Activated CD4-positive, alpha-beta T cell treated with anti-CD3 and anti-CD28 coated beads for 1 hour (primary cell): ENCODE measurements around the gene NNAT.
A peak's percentile ranks its signal among the peaks of the same experiment; 100 is the strongest.
"Not testable (repeated sequence)": the region's sequence is repeated elsewhere in the genome, so short reads cannot be mapped to it uniquely, and the experiment has no call there.

Source experiments
- DNase-seq: peaks from one replicate; pipeline ENCODE4 v3.0.0-alpha.2; 2020

The NNAT gene

DNA sequence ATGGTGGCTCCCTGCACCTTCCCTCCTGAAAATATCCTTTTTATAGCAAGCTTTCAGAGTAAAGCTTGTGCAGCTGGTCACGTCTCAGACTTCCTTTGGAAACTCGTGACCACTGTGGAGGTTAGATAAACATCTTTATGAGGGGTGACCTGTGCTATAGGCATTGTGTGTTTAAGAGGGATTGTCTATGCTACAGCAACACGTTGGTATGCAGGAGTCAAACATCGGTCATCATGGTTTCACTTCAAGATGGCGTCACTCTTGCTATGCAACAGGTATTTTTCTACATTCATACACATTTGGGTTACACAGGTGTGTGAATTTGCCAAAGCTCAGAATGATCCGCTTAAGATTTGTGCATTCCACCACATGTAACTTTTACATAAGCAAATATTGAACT lies 21.2 kb downstream of the NNAT start:
- DNase-seq, result no peak

DNA sequence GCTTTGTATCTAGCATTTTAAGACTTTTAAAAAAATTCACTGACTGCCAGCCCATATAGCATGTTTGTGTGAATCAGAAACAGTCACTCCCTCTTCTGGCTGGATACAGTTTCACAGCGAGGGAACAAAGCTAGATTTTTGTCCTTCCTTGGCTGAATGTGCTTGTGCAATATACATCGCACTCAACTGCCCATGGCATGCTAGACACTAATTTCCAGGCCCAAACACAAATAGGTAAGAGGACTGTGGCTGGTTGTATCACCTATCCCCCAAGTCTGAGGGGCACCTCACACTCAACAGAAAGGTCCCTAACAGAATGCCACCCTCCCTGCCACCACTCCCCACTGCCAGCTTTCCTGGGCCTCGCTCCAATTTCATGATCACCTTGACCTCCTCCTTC lies 22.8 kb downstream of the NNAT start:
- DNase-seq, result no peak

DNA sequence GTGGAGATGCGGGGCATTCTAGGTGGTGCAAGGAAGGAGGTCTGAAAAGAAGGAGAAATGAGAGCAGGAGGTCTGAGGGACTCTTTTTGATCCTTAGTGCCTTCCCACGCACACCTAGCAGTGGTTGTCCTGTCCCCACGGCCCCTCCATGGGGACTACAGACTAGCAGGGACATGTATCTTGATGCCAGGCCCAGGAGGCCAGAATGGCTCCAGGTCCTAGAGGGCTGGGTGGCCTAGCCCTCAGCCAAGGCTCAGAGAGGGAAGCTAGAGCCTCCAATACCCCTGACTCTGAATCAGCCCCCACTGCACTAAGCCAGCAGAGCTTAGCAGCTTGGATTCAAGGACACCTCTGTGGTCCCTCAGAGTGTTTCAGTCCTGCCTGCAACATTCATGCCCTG lies 23.3 kb downstream of the NNAT start:
- no peak for DNase-seq

DNA sequence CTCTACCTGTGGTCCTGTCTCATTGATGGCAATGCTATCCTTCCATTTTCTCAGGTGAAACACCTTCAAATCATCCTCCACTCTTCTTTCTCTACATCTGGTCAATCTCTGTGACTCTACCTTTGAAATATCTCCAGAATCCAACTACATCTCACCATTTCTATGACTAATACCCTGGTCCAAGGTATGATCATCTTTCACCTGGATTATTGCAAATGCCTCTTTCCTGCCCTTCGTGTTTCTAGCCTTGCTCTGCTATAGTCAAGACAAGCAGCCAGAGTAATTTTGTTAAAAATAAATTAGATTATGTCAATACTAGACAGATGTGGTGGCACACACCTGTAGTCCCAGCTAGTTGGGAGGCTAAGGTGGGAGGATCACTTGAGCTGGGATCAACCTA lies 24.5 kb downstream of the NNAT start:
- DNase-seq, result no peak

DNA sequence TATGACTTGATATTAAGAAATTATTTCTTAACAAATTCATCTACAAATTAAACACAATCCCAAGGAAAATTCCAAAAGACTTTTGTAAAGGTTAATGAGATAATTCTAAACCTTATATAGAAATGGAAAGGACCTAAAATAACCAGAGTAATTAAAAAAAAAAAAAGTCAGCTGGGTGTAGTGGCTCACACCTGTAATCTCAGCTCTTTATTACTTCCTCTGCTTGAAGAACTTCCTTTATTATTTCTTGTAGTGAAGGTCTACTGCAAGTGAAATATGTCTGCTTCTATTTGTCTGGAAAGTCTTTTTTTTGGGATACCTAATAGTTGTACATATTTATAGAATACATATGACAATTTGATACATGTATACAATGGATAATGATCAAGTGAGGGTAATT lies 26.9 kb downstream of the NNAT start:
- DNase-seq, result no peak

DNA sequence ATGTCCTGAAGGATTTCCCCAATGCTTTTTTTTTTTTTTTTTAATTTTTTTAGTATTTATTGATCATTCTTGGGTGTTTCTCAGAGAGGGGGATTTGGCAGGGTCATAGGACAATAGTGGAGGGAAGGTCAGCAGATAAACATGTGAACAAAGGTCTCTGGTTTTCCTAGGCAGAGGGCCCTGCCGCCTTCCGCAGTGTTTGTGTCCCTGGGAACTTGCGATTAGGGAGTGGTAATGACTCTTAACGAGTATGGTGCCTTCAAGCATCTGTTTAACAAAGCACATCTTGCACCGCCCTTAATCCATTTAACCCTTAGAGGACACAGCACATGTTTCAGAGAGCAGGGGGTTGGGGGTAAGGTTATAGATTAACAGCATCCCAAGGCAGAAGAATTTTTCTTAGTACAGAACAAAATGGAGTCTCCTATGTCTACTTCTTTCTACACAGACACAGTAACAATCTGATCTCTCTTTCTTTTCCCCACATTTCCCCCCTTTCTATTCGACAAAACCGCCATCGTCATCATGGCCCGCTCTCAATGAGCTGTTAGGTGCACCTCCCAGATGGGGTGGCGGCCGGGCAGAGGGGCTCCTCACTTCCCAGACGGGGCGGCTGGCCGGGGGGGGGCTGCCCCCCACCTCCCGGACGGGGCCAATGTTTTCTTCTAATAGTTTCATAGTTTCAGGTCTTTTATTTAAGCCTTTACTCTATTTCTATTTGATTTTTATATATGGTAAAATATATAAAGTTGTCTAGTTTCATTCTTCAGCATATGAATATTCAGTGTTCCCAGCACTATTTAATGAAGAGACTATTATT lies 29.3 kb downstream of the NNAT start:
- DNase-seq, result not testable (repeated sequence)

DNA sequence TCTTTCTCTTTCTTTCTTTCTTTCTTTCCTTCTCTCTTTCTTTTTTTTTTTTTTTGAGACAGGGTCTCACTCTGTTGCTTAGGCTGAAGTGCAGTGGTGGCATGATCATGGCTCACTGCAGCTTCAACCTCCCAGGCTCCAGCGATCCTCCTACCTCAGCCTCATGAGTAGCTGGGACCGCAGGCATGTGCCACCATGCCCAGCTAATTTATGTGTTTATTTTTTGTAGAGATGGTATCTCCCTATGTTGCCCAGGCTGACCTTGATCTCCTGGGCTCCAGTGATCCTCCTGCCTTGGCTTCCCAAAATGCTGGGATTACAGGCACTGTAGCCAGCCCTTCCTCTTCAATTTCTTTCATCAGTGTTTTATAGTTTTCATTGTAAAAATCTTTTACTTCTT lies 30.6 kb downstream of the NNAT start:
- DNase-seq, result not testable (repeated sequence)

DNA sequence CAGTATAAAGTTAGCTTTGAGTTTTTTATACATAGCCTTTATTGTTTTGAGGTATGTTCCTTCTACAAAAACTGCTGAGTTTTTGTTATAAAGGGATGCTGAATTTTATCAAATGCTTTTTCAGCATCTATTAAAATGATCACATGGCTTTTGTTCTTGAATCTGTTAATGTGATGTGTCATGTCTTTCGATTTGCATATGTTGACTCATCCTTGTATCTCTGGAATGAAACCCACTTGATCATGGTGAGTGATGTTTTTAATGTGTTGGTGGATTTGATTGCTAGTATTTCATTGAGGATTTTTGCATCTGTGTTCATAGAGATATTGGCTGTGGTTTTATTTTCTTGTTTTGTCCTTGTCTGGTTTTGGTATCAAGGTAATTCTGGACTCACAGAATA lies 31.4 kb downstream of the NNAT start:
- DNase-seq, result no peak

DNA sequence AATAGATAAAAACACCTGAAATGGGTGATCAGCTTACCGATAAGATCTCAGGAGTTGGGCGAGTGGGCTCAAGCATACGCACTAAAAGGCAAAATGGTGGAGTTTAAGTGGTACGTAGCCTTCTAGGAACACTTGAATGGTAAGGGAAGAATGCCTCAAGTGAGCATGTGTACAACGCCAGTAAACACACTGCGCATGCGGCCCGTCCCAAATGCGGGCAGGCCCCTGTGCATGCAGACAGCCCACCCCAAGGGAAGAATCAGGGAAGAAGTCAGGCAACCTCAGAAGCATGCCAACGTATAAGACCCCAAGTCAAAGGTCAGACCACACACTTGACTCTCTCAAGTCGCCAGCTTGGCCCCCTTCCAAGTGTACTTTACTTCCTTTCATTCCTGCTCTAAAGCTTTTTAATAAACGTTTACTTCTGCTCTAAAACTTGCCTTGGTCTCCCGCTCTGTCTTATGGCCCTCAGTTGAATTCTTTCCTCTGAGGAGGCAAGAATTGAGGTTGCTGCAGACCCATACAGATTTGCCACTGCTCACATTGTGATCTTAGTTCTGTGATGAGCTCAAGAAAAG lies 33.8 kb downstream of the NNAT start:
- DNase-seq, result not testable (repeated sequence)

DNA sequence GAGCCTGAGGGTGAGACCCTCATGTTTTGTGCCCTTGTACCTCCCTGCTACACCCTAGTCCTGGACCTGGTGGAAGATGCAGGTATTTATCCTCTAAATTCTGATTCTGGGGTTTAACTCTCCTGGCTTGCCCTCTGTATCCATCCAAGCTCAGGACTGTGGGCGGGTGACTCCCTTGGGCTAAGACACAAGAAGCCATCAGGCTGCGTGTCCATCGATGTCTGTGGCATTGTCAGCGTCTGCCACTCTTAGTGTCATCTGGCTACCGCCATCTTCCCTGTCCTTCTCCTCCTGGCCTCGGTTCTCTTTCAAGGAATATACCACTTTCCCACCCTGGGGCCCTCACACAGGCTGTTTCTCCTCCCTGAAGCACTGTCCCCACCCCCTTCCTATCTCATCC lies 35.5 kb downstream of the NNAT start:
- no peak for DNase-seq

DNA sequence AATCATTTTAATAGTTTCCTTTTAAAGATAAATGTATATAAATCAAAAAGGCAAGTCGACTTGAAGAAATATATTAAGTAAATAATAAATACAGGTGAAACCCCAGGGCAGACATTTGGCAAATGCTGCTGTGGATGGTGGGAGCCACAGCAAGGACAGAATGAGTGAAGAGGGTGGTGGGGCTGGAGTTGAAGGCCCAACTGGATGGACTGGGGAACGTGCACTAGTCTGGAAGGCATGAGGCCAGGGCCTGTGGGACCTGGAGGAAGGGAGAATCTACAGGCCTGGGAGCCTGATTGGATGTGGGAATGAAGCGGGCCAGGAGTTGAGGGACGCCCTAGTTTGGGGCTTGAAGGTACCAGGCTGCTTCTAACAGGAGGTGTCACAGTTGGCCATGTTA lies 37.3 kb downstream of the NNAT start:
- no peak for DNase-seq

DNA sequence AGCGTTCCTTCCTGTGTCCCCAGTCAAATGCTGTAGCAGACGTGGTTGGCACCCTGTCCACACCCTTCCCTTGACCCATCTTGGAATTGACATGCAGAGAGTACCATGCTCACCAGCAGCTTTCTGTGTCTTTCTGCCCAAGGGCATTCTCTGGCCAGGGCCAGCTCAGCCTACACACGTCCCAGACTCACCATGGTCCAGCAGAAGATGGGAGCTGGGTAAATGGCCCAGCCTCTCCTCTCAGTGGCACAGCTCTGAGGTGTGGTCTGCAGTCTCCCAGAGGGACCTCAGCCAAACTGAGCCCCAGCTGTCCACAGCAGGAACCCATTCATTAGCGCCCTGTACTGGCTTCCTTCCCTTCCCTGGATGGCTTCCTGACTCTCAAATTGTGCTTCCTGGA lies 37.7 kb downstream of the NNAT start:
- no peak for DNase-seq

DNA sequence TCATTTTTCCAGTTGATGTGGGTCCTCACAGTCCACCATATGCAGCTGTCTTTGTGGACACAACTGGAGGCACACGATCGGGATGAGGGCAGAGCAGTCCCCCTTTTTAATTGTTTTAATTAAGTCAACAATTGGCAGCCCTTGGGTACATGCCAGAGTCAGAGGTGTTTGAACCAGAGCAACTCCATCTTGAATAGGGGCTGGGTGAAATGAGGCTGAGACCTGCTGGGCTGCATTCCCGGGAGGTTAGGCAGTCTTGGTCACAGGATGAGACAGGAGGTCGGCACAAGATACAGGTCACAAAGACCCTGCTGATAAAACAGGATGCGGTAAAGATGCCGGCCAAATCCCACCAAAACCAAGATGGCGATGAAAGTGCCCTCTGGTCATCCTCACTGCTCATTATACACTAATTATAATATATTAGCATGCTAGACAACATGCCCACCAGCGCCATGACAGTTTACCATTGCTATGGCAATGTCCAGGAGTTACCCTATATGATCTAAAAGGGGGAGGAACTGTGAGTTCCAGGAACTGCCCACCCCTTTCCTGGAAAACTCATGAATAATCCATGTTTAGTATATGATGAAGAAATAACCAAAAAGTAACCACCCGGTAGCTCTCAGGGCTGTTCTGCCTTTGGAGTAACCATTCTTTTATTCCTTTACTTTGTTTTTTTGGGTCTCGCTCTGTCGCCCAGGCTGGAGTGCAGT lies 38.4 kb downstream of the NNAT start:
- no peak for DNase-seq

DNA sequence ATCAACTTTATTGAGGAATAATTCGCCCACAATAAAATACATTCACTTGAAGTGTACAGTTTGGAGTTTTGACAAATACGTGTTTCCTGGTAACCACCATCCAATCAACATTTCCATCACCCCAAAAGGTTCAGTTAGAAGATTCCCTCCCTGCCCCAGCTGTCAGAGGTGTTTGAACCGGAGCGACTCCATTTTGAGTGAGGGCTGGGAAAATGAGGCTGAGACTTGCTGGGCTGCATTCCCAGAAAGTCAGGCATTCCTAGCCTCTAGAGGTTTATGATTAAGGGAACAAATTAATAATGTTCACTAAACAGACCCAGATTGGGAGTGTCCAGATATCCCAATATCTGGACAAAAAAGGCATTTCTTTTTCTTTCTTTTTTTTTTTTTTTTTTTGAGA lies 39.6 kb downstream of the NNAT start:
- DNase-seq, result no peak

DNA sequence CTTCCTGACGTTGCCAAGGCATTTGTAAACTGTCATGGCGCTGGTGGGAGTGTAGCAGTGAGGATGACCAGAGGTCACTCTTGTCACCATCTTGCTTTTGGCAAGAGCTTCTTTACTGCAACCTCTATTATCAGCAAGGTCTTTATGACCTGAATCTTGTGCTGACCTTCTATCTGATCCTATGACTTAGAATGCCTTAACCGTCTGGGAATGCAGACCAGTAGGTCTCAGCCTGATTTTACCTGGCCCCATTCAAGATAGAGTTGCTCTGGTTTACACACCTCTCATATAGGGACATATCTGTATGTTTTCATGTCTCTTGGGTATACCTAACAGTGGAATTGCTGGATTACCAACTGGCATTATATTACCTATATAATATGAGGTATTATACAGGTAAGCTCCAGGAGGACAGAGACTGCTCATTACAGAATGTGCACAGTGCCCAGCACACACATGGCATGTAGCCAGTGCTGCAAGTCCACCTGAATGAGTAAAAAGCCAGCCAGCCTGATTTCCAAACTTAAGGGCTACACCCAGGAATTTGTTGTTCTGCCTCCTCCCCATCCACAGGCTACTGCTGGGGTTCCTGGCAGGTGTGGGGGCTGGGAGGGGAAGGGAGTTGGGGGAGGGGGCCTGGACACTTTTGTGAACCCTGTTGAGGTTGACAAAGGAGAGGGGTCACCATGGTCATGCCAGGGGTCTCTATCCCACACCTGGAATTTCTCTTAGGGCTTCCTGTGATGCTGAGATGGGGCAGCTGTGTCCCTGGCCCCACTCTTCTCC lies 41.8 kb downstream of the NNAT start:
- no peak for DNase-seq

DNA sequence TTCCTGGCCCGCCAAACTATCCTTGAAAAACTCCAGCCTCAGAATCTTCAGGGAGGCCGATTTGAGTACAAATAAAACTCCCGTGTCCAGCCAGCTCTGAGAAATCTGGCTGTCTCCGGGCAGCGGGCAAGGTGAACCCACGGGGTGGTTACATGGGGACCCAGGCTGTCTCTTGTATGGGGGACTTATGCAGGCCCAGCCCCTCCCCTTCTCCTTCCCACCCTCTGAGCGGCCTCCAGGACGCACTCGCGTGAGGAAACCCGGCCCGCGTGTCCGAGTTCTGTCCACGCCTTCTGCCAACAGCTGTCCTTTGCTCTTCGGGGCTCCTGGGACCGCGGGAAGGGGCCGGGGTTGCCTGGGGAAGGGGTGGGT lies 43.0 kb downstream of the NNAT start:
- no peak for DNase-seq

DNA sequence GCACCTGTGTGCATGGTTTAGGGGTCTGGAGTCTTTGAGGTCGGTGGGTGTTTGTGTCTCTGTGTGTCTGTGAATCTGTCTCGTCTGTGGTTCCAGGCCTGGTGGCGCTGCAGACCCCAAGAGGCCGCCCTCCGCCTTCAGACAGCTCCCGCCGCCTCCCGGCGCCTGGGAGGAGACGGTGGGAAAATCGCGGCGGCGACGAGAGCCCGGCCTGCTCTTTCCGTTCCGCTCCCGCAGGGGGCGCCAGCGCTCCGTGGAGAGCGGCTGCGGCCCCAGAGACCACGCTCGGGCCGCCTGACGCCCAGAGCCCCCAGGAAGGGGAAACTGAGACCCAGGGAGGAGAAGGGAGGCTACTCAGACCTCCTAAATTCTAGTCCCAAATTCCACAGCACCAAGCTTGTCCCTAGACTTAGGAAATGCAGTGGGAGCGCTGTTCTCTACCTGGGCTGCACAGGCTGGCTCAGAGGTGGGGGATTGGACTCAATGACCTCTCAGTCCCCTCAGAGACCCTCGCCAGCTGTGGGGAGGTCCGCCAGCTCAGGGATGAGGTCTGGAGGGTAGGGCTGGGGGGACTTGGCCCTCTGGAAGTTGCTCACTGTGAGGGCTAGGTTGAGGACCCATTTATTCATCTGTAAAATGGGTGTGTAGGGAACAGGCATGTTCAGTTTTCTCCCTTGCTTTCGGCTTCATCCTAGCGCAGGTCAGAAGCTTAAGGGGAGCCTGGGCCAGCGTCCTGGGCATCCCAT lies 43.5 kb downstream of the NNAT start:
- peak; percentile 10 for DNase-seq

DNA sequence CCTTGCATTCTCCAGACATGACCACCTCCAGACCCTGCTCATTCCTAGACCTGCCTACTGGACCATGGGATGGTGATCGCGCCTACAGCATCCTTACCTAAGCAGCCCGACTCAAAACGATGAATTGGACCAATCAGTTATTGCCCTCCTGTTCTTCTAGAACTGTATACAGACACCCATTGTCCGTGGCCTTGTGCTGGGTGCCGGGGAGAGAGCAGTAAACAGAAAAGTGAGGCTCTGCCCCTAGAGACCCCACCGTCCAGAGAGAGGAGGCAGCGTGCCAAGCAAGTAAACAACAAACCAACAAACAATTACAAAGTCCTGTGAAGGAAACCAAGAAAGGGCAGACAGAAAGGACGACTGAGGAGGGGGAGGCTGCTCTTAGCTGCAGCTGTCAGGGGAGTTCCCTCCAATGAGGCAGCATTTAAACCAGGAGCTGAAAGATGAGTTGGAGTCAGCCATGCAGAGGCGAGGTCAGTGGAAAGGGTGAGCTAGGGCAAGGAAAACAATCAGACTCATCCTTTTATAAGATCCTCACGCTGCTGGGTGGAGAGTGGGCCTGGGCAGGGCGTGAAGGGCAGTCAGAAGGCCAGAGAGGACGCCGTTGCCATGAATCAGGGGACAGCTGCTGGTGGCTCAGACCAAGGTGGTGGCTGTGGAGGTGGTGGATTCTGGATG lies 44.2 kb downstream of the NNAT start:
- DNase-seq, result no peak

DNA sequence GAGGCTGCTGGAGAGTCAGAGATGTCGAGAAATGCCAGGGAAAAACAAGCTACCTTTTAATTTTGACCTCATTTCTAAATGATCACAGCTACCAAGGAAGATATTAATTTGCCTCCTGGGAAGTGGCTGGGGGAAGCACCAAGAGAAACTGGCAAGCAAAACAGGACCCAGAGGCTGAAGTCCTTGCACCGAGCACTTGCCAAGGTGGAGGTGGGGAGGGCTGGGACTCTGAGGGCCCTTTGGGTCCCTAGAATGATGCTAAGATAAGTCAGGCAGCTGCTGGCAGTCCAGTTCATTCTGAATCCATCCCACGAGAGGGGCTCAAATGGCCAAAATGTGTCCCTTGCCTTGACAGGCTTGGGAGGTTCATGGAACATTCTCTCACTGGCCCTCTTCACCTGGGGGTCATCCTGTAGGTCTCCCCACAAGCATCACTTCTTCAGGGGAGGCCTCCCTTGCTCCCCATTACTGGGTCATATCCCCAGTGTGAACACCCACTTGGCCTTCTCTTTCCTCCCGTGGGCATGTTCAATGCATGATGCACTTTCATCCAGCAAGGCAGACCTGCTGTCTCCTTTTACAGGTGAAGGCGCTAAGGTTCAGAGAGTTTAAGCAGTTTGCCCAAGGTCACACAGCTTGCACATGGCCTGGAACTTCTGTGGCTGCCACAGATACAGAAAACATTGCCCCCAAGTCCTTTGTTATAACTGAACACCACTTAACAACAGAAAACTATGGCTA lies 45.7 kb downstream of the NNAT start:
- DNase-seq, result no peak

DNA sequence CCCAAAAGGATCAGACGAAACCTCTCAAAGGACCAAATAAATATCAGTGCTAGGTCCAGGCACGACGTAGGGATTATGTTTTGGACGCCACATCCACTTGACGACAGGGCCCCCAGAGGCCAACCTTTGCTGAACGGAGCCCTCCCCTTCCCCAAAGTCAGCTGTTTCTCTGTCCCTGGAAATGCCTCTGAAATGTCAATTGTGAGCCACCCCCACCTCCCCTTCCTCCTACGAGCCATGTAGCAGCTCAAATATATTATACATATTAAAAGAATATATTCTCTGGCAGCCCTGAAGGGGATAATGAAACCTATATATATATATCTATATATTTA lies 46.2 kb downstream of the NNAT start:
- no peak for DNase-seq
